Islet of Langerhans (tissue), 1 donor: ENCODE measurements around the gene LRP1.

Experiments used
- FAIRE-seq: peaks from one replicate; lab custom pipeline; 2011; peaks lifted over from hg19 to GRCh38; lab: Jason Lieb, UNC

Gene LRP1

GRCh38 chr12:57094208-57095160 lies 33.8 kb upstream of the LRP1 start:
- no peak for FAIRE-seq

GRCh38 chr12:57095440-57095839 lies 32.8 kb upstream of the LRP1 start:
- FAIRE-seq = no peak

DNA sequence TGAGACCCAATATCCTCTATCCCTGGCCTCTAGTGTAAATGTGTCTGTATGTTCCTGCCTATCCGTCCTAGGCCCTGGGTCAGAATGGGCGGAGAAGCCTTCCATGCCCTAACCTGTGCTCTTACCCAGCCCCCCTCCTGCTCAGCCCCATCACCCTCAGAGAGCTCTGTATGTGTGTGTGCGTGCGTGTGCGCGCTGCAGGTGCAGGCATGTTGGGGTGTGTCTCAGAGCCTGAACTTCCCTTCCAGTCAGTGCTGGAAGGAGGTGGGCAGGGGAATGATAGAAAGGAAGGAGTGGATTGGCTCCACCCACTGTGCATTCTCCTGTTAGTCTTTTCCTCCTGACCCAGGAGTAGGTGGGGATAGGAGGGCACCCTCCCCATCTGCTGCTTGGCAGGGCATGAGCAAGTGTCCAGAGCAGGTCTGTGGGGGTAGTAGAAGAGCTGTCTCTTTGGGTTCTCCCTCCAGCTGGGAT lies 32.1 kb upstream of the LRP1 start:
- FAIRE-seq = no peak

DNA sequence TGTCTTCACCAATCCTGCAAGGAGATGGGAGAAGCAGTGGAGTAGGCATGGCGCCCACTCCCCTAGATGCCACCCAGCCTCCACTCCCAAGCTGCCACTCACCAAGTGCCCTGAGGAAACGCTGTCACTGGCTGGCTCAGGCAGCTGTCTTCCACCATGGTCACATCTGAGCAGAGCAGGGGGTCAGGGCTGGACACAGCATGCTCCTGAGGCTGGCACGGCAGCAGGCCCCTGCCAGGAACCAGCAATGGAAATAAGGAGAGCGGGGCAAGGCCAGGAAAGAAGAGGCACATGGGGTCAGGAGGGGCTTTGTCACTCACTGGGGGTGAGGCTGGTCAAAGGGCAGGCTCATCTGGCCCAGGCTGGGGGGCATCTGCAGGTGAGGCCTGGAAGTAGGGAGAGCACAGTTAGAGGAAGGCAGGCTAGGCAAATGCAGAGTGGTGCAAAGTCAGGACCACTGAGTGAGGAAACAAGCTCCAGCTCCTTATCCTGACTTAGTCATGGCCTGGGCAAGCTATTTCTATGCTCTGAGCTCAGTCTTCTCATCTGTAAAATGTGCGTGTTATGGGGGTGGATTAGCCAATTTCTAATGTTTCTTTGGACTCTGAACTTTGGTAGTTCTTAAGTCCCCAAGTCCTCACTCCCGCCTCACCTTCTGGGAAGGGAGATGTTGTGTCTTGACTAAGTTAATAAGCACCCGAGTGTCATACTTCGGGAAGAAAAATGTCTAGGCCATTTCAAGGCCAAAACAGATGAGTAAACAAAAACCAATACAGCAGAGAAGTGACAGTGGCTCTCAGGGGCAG lies 31.3 kb upstream of the LRP1 start:
- FAIRE-seq = no peak

DNA sequence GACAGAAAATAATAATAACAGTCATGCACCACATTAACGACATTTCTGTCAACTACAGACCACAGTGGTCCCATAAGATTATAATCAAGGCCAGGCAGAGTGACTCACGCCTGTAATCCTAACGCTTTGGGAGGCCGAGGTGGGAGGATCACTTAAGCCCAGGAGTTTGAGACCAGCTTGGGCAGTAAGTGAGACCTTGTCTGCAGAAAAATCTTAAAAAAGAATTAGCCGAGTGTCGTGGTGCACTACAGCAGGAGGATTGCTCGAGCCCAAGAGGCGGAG lies 30.8 kb upstream of the LRP1 start:
- no peak for FAIRE-seq

DNA sequence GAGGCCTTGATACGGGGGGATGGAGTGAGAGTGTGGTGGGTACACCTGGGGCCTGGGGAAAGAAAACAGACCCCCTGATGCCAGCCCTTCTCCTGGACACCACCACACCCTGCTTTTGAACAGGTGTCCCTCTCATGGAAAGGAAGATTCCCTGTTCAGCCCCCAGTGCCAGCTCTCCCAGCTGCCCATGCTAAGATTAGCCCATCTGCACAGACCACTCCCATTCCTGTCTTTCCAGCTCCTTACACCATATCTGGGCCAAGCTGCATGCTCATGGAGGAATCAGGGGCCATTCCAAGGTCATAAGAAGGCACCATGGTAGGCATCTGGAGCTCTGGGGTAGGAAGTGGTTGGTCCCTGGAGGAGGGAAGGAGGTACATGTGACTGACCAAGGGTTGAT lies 29.7 kb upstream of the LRP1 start:
- FAIRE-seq = no peak

DNA sequence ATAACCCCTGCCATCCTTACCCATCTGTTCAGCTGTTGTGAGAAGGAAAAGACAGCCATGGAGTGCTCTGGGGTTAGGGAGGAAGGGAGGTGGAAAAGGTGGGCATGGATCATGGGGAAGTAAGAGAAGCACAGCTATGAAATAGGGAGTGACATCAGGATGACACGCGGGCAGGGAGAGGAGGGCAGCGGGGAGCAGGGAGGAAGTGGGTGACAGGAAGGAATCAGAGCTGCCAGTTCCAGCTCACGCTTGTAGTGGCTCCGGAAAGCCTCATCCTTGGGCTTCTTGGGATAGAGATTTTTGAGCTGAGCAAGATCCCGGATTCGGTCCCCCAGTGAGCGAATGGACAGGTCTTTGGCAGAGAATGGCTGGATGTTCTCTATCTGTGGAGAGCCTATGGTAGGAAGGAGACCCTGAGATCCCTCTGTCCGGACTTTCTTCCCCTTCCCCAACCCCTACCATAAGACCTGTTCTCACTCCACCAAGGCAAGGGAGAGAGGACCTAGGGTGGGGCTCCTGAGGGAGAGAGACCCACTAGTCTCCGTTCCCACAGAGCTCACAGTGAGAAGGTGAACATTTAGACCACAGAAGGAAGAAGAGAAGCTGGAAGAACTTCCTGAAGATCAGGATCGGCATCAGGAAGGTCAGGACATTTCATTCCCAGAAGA lies 29.1 kb upstream of the LRP1 start:
- no peak for FAIRE-seq

- no peak for FAIRE-seq
Measured at GRCh38 chr12:57099766-57100165, 28.5 kb upstream of the LRP1 start.

GRCh38 chr12:57101892-57102695 lies 26.2 kb upstream of the LRP1 start:
- FAIRE-seq = no peak

- FAIRE-seq = no peak
Measured at GRCh38 chr12:57103856-57104255, 24.4 kb upstream of the LRP1 start.

DNA sequence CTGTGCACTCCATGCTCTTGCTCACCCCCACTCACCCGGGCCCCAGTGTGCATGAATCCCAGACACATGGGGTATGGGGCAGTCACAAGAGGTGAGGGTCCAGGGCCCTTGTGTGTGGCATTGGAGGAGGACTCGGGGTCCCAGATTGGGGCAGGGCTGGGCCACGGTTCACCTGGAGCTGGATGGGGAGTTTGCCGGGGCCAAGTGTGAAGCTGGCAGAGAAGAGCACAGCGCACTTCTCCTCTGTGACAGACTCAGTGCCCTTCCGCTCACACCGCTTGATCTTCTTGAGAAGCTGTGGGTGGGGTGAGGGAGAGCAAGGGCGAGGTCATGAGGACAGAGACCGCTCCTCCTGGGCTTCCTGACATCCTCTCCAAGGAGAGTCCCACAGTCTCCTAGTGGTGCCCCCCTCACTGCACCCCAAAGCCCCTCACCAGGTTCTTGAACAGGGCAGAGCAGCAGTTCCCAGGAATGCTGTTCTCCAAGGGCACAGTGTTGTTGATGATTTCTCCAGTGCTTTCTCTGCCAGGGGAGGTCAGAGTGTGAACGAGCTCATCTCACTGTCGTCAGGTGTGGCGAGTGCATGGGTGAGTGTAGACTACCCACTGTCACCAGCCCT lies 23.9 kb upstream of the LRP1 start:
- no peak for FAIRE-seq

DNA sequence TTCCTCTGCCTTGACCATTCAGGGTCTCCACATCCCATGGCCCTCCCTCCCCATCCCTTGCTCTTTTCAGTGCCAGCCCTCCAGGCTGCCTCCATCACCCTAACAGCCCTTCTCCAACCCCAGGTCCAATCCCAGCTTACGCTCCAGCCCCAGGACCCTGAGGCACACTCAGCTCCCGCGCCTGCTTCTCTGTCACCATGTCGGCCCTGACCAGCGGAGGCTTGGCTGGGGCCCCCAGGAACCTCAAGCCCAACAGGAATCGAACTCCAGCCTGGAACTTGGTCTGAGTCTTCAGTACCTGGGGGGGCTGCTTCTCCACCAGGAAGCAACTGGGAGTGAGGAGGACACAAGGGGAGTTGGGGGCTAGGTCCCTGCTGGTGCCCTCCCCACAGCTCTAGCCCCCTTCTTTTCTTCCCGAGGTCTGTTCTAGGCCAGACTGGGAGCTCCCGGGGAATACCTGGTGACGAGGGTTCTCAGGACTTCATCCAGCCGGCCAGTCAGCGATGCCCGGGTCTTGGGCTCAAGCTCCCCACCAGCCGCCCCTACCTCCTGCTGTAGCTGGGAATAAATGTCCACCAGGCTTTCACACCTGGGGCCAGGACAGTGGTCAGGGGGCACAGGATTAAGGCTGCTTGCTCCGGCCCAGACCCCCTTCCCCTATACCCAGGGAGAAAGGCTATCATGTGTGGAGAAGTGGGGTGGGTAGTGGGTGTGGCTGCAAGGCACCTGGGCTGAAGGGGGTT lies 23.1 kb upstream of the LRP1 start:
- no peak for FAIRE-seq

DNA sequence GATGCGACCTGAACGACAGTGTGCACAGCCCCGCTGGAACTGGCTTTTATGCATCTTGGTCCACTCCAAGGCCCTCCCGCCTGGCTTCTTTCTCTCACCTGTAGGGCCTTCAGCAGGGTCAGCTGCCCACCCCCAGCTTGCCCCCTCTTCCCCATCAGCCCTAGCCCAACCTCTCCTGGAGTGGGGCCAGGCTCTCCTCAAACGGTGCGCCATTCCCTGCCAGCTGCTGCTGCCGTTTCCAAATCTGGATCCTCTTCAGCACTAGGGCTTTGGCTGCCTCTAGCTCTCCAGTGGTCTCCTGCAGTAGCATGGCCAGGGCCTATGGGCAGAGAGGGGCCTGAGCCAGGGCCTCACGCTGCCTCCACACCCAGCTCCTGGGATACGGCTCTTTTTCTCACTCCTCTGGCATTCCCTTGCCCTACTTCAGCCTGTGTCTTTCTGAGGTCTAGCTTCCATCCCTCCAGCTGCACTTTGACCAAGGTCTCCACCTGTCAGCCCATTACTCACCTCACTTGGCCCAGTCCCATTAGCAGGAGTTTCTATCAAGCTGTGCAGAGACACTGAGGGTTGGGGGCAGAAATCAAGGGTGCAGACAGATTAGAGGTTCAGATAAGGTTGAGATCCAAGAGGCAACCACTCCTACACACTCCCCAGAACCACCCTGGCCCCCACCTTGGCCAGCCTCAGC lies 22.1 kb upstream of the LRP1 start:
- no peak for FAIRE-seq

DNA sequence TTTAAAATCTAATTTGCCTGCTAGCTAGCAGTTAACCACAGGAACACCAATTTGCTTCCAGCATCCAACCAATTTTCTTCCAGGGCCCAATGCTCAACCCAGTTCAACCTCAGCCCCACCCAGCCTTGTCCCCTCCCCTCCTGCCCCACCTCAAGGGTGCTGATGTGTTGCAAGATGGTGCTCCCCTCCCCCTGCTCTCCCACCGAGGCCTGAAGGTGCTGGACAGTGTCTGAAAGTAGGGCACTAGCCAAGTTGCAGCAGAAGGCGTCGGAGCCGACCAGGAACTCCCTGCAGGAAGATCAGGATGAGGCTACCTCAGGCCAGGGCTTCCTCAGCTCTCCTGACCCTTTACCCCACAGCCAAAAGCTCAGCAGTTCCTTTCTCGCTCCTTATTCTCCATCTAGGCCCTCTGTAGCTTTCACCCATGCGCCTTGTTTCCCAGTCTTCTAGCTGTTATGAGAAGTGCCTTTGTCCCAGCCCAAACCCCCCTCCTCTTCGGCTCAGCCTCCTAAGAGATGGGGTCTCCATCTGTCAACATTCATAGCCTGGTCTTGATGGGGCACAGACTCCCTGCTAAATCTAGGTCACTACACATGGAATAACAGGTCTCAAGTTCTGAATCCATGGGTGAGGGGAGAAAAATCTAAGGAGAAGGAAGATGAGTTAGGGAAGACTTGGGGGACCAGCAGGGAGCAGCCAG lies 20.7 kb upstream of the LRP1 start:
- no peak for FAIRE-seq

DNA sequence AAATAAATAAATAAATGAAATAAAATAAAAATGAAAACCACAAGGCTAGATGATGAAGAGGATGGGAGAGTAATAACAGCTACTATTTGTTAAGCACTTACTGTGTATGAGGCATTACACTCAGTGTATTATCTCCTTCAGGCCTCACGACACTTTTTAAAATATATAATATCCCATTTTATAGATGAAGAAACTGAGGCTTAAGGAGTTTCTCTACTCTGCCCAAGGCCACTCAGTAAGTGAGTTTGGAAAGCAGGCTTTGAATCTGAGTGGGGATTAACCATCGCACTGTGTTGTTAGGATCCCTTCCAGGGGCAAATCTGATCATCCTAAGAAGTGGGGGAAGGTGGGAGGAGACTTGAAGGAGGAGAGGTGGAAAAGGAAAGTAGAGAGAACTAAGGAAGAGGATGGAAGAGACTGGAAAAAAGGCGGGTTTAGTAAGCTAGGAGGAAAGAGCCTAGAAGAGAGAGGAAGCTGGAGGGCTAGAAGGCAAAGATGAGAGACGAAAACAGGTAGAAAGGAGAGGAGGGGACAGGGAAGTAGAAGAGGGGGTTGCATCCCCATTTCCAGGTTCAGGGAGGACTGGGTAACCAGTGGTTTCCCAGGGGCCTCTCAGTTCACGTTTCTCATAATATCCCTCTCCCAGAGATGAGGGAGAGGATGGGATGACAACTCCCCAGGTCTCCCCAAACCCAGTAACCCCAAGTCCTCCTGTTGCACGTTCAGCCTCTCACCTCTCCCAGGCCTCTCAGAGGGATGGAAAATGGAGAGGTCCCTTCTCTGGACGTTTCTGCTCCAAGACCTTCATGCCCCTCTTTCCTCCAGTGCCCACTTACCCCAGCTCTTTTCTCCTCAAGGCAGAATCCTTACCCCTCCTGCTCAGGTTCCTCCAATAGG lies 18.8 kb upstream of the LRP1 start:
- FAIRE-seq = no peak

DNA sequence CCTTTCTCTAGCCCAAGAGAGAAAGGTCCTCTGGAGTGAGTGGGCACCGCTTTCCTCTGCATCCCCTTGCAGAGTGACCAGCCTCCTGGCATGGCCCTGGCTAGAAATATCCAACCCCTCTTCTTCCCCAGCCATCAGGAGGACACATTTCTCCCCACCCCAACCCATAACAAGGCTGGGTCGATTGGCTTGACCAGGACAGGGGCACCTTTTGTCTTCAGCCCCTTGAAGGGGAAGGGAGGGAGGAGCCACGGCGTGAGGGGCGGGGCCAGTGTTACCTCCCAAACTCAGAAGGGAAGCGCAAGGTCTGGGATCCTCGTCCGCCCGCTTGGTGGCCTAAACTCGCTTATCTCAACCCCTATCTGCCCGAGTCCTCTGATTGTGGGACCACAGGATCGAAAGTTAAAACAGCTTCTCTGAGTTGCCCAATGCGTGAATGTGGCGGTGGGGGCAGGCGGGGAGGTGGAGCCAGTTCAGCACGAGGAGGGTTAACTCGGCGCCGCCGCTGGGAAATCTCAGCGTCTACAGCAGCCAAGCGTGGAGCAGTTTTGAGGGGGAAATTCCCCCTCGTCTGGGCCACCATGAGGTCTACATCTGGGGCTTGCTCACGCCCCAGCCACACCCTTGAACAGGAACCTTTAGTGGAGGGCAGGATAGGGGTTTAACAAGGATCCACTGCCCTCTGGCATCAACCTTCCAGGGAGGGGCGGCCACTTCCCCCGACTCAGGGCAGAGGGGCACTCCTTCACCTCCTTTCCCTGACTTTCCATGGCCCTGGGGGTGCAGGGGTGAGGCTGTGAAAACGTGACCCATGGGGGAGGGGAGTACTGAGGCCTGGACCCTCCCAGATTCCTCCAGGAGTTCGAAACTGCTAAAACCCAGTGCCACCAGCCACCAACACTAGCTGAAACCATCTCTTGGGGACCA lies 17.9 kb upstream of the LRP1 start:
- FAIRE-seq = no peak

DNA sequence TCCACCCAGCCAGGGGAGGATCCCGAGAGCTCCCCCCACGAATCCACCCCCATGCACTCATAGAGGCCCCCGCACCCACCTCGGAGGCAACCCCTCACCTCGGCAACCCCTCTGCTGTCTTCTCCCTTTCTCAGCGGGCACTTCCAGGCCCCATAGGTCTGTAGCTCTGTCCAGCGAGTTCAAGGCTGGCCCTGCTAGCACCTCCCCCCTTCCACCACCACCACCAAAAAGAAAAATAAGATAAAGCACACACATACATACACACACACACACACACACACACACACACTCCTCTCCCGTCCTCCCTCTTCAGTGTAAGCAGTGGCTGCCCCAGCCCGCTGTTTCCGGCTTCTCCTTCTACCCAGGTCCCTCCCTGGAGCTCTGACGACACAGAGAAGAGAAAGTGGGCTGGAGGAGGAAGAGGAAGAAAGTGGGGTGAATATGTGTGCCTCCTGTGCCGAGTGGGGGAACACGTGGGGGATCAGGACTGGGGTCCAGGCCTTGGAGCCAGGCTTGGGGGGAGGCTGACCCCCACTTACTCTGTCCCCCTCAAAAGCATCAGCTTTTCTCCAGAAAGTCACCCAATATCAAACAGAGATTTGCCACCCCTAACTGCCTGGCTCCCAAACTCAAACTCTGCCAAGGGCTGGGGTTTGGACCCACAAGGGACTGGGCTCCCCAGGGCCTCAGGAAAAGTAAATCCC lies 17.1 kb upstream of the LRP1 start, which contains the start of gene STAT6:
TSS of gene STAT6 (minus strand) at position 332 of the 704 bp plus-strand sequence. CDS start 3,084 bp downstream, outside the sequence.
- FAIRE-seq = no peak
